Right lobe of liver (tissue), 6 donors: Measurements from ENCODE around the gene CIITA. TPM values are rescaled to one million over a fixed set of nuclear protein-coding genes. Genes with fewer than 3 reads are reported as not detected.

Experiments used
- ATAC-seq, 4 donors: fragments of 200-7000 bp; cut with Tn5 transposase; one replicate each; pipeline ENCODE4 v1.9.1; 2020; ENCODE audit warnings: mild to moderate bottlenecking in 4 of 4, moderate library complexity in 4 of 4
- DNase-seq, 3 donors: peaks; one replicate each; pipeline ENCODE4 v3.0.0-alpha.2; 2020
- H3K27ac ChIP-seq, 3 donors: fragments of 200-600 bp; one replicate each; pipeline ENCODE4 v1.8.0; 2022
- H3K27me3 ChIP-seq, 2 donors: fragments of 200-600 bp; one replicate each; pipeline ENCODE4 v1.8.0; 2022
- H3K36me3 ChIP-seq, 4 donors: fragments of 200-600 bp; sonication (generic) in 1 of 4; one replicate each; pipeline versions ENCODE4 v1.5.1 to v1.8.0; 2017 to 2022; ENCODE audit warnings: control low read depth in 1 of 4
- H3K4me1 ChIP-seq, 4 donors: fragments of 200-600 bp; sonication (generic) in 1 of 4; one replicate each; pipeline versions ENCODE4 v1.5.1 to v1.8.0; 2017 to 2022; ENCODE audit warnings: control low read depth in 1 of 4
- H3K4me3 ChIP-seq, 3 donors: fragments of 200-600 bp; one replicate each; pipeline ENCODE4 v1.8.0; 2022
- H3K9me3 ChIP-seq, 4 donors: fragments of 200-600 bp; sonication (generic) in 1 of 4; one replicate each; pipeline versions ENCODE4 v1.5.1 to v1.8.0; 2017 to 2022; ENCODE audit warnings: control low read depth in 1 of 4
- CTCF ChIP-seq, 4 donors: fragments of 200-600 bp in 3 of 4; fragments of 450-650 bp in 1 of 4; IDR thresholded peaks; one replicate each; pipeline versions ENCODE4 v1.5.1 to v1.8.0; 2016 to 2022; ENCODE audit warnings: antibody characterized with exemption in 4 of 4, mild to moderate bottlenecking in 2 of 4
- POLR2A ChIP-seq: fragments of 450-650 bp; IDR thresholded peaks from one replicate; pipeline ENCODE4 v1.6.1; 2017; ENCODE audit warnings: antibody characterized with exemption, mild to moderate bottlenecking
- WGBS: methylation state at CpG from one replicate; pipeline ENCODE4 v1.1.6; 2018; ENCODE audit warnings: low coverage, low lambda C conversion rate; ENCODE audit not compliant: insufficient coverage; ENCODE audit errors: missing lambda C conversion rate; 5-methylcytosine and 5-hydroxymethylcytosine counted together
- intact Hi-C, 2 donors: fragments of 100-400 bp; cut with DNase I; formaldehyde crosslinking; loops; one replicate each; pipeline versions ENCODE4 v1.11.2 to v1.14.1; 2022
- total RNA-seq, 6 experiments: library from RNA; depleted of rRNA in 2 of 6; stranded (reverse); fragments of >200 nt in 2 of 6; fragmentation: NEBNext Ultra II Directional in 3 of 6; extraction: Animal tissue kit (Norgen Biotek cat#: 25700) in 3 of 6; gene quantifications; one replicate each; pipeline versions ENCODE4 v1.1.0 to v1.2.4, GENCODE V29; 2016 to 2023
- donor health status: DM: no; HTN: yes; CAD: no.
- donor health status: DM: no; HTN: no; CAD: no.
- donor health status: DM: no; HTN: no; CAD: no.
- donor health status: DM: no; HTN: yes; CAD: no.
- donor health status: DM: no; HTN: yes; CAD: no.

CIITA gene
- total RNA-seq, 6 experiments from 2014 or later = 0.95 to 6.4 (median 3.3) TPM

GRCh38 chr16:10946308-10946707 is 69.3 kb downstream of the CIITA start:
- intact Hi-C loops = no loop called here
- DNase-seq = no peak
- no peaks in the 10 kb centered on the region for H3K9me3 ChIP-seq
- H3K27ac ChIP-seq = no peak overlapping the region
- 32% methylated on average over 3 of the region's 5 CpGs for WGBS
- TF ChIP-seq POLR2A = no peak
- TF ChIP-seq CTCF (IDR thresholded peaks at IDR 0.05) = no peak
- no peaks in the 10 kb centered on the region for H3K27me3 ChIP-seq
- no peak overlapping the region for H3K4me3 ChIP-seq
- peaks cover 0 to 32% (median 16%) of the 10 kb centered on the region in 4 donors for H3K4me1 ChIP-seq
- ATAC-seq = no peak
- no peaks in the 10 kb centered on the region for H3K36me3 ChIP-seq

- Histone ChIP-seq H3K9me3 (no peaks in the 10 kb centered on the region), H3K27me3 (no peaks in the 10 kb centered on the region), H3K4me3 (no peak overlapping the region), H3K4me1 (peaks cover 0 to 41% (median 20%) of the 10 kb centered on the region in 4 donors), H3K27ac (no peak overlapping the region), H3K36me3 (no peaks in the 10 kb centered on the region)
- intact Hi-C loops = no loop called here
- TF ChIP-seq CTCF (IDR thresholded peaks at IDR 0.05) (no peak), POLR2A (no peak)
- WGBS = 40% methylated on average over 2 of the region's 10 CpGs
- no peak for DNase-seq
- no peak for ATAC-seq
These were observed 70.3 kb downstream of the CIITA start for GRCh38 chr16:10947211-10947787.

GRCh38 chr16:10949424-10949970 is 72.5 kb downstream of the CIITA start:
- 47% methylated on average over 3 of the region's 7 CpGs for WGBS
- intact Hi-C loops = no loop called here
- no peaks in the 10 kb centered on the region for H3K27me3 ChIP-seq

GRCh38 chr16:10950393-10950792 is 73.4 kb downstream of the CIITA start:
- intact Hi-C loops = no loop called here
- no peak for DNase-seq
- Histone ChIP-seq H3K4me3 (no peak overlapping the region), H3K4me1 (peaks cover 0 to 43% (median 19%) of the 10 kb centered on the region in 4 donors), H3K36me3 (no peaks in the 10 kb centered on the region), H3K27me3 (no peaks in the 10 kb centered on the region), H3K27ac (no peak overlapping the region), H3K9me3 (no peaks in the 10 kb centered on the region)
- WGBS = 75% methylated on average over 3 of the region's 5 CpGs
- ATAC-seq = peak in 1 of 4 donors; percentile 2
- no peak for TF ChIP-seq CTCF (IDR thresholded peaks at IDR 0.05)

More at GRCh38 chr16:10949424-10949970, 72.5 kb downstream of the CIITA start:
- Histone ChIP-seq H3K9me3 (no peaks in the 10 kb centered on the region), H3K4me3 (no peak overlapping the region), H3K27ac (no peak overlapping the region), H3K4me1 (peaks cover 0 to 39% (median 18%) of the 10 kb centered on the region in 4 donors), H3K36me3 (no peaks in the 10 kb centered on the region)
- no peak for DNase-seq
- peak in 3 of 4 donors; percentile 7 to 13 (median 7) for ATAC-seq
- no peak for TF ChIP-seq POLR2A
- peak in 1 of 4 donors; percentile 4 for TF ChIP-seq CTCF (IDR thresholded peaks at IDR 0.05)
